Duodenal mucosa (tissue), 2 donors: ENCODE measurements around the gene PRSS16.
"Not testable (repeated sequence)": the region's sequence is repeated elsewhere in the genome, so short reads cannot be mapped to it uniquely, and the experiment has no call there.

Source experiments
- H3K27ac ChIP-seq: one replicate; pipeline ENCODE4 v1.7.0; 2013; ENCODE audit warnings: low read depth, low read length
- H3K27me3 ChIP-seq, 2 donors: one replicate each; pipeline ENCODE4 v1.7.0; 2013; ENCODE audit warnings: low read length in 2 of 2, control low read depth in 1 of 2; ENCODE audit not compliant: insufficient read depth in 2 of 2, control insufficient read depth in 1 of 2
- H3K36me3 ChIP-seq, 2 donors: one replicate each; pipeline ENCODE4 v1.7.0; 2013; ENCODE audit warnings: low read length in 2 of 2, control low read depth in 1 of 2; ENCODE audit not compliant: insufficient read depth in 2 of 2, control insufficient read depth in 1 of 2
- H3K4me1 ChIP-seq, 2 donors: one replicate each; pipeline ENCODE4 v1.7.0; 2013; ENCODE audit warnings: low read length in 2 of 2, control low read depth in 1 of 2; ENCODE audit not compliant: insufficient read depth in 2 of 2, control insufficient read depth in 1 of 2
- H3K4me3 ChIP-seq, 2 donors: one replicate each; pipeline ENCODE4 v1.7.0; 2013; ENCODE audit warnings: low read length in 2 of 2, low read depth in 1 of 2
- H3K9ac ChIP-seq, 2 donors: one replicate each; pipeline ENCODE4 v1.7.0; 2013; ENCODE audit warnings: low read length in 2 of 2, low read depth in 1 of 2
- H3K9me3 ChIP-seq, 2 donors: one replicate each; pipeline ENCODE4 v1.7.0; 2013; ENCODE audit warnings: low read length in 2 of 2, control low read depth in 1 of 2; ENCODE audit not compliant: control insufficient read depth in 1 of 2

Gene PRSS16

DNA sequence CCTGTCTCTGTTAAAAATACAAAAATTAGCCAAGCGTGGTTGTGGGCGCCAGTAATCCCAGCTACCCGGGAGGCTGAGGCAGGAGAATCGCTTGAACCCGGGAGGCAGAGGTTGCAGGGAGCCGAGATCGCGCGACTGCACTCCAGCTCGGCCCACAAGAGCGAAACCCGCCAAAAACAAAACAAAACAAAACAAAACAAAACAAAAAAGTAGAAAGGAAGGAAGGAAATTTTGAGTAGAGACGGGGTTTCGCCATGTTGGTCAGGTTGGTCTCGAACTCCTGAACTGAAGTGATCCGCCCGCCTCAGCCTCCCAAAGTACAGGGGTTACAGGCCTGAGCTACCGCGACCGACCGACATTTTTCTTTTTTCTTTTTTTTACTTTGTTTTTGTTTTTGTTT lies 30.6 kb upstream of the PRSS16 start:
- Histone ChIP-seq H3K4me3 (no peak overlapping the region), H3K9ac (no peak overlapping the region), H3K36me3 (no peaks in the 10 kb centered on the region), H3K27me3 (no peaks in the 10 kb centered on the region), H3K9me3 (no peaks in the 10 kb centered on the region), H3K4me1 (no peaks in the 10 kb centered on the region), H3K27ac (no peak overlapping the region)

DNA sequence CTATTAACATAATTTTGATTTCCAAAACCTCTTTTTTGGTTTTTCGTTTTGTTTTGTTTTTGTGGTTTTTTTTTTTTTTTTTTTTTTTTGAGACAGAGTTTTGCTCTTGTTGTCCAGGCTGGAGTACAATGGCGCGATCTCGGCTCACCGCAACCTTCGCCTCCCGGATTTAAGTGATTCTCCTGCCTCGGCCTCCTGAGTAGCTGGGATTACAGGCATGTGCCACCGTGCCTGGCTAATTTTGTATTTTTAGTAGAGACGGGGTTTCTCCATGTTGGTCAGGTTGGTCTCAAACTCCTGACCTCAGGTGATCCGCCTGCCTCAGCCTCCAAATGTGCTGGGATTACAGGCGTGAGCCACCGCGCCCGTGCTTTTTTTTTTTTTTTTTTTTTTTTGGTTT lies 24.5 kb upstream of the PRSS16 start:
- not testable (repeated sequence) for H3K9me3 ChIP-seq, H3K27ac ChIP-seq, H3K9ac ChIP-seq, H3K36me3 ChIP-seq, H3K27me3 ChIP-seq, H3K4me1 ChIP-seq, H3K4me3 ChIP-seq

DNA sequence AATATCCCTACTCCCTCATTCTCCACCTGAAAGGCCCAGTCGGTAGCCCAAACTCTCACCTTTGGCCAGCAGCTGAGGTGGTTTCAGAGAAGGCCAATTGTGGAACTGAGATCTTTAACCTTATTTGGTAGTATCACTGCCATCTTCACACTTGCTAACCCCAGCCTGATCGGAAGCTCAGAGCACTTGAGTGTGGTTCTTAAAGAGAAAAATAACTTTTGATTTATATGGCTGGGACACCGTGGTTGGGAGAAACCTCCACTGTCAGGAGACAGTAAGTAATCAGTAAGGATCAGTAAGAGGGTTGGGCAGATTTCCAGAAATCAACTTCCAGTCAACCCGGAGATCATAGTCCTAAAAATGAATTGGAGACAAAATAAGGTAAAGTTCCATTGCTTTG lies 22.8 kb upstream of the PRSS16 start:
- Histone ChIP-seq H3K9ac (no peak overlapping the region), H3K27ac (no peak overlapping the region), H3K36me3 (no peaks in the 10 kb centered on the region), H3K4me3 (no peak overlapping the region), H3K4me1 (no peaks in the 10 kb centered on the region), H3K9me3 (no peaks in the 10 kb centered on the region), H3K27me3 (peaks cover 6 to 10% of the 10 kb centered on the region in 2 donors)

DNA sequence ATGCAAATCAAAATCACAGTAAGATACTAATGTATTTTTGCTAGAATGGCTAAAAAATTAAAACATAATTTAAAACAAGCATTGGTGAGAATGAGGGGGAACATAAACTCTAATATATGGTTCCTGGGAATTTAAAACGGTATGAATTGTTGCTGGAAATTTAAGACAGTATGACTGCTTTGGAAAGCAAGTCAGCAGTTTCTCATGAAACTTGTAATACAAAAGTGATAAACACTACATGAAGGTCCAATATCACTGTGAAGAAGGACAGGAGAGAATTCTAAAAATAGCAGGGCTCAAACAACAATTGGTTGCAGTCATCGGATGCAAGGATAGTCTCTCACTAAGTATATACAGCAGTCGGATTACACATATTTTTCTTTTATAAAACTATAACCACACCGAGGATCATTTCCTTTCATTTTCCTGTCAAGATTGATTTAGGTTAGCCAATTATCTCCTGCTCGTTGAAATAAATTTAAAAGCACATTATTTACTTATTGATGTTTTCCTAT lies 18.5 kb upstream of the PRSS16 start:
- Histone ChIP-seq H3K36me3 (no peaks in the 10 kb centered on the region), H3K27me3 (peaks cover 17 to 20% of the 10 kb centered on the region in 2 donors), H3K9ac (no peak overlapping the region), H3K4me1 (no peaks in the 10 kb centered on the region), H3K4me3 (no peak overlapping the region), H3K9me3 (no peaks in the 10 kb centered on the region), H3K27ac (no peak overlapping the region)

DNA sequence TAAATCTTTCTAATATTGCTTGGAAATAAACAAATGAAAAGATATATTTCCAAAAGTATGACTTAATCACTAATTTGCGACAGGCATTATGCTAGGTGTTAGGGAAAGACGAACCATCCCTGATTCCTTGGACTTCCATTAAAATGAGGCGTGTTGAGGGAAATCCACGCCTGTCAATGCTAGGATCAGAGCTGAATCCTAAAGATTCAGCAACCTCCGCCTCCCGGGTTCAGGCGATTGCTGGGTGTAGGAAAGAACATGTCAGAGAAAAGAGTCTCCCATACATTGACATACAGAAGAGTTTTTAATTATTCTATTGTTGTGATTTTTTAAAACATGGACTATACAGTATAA lies 16.8 kb upstream of the PRSS16 start:
- no peaks in the 10 kb centered on the region for H3K36me3 ChIP-seq
- H3K27me3 ChIP-seq, result peaks cover 19 to 23% of the 10 kb centered on the region in 2 donors
- H3K9ac ChIP-seq, result no peak overlapping the region
- no peaks in the 10 kb centered on the region for H3K9me3 ChIP-seq
- H3K4me3 ChIP-seq, result no peak overlapping the region
- no peak overlapping the region for H3K27ac ChIP-seq
- no peaks in the 10 kb centered on the region for H3K4me1 ChIP-seq

DNA sequence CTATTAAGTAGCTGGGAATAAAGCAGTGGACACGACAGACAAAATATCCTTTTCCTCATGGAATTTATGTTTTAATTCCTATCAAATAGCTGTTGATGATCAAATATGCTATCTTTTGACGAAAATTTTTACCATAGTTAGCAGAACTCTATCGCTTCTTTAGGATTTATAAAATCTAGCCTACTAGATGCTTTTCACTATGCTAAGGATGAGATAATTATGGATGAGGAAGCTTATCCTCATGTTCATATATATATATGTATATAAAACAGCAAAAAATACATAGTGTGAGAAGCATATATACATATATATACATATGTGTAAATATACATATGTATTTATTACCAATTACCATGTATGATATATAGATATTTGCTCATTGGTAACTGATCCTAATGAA lies 12.9 kb upstream of the PRSS16 start:
- no peak overlapping the region for H3K9ac ChIP-seq
- no peaks in the 10 kb centered on the region for H3K36me3 ChIP-seq
- H3K4me1 ChIP-seq, result peaks cover 0 to 2% of the 10 kb centered on the region in 2 donors
- no peaks in the 10 kb centered on the region for H3K9me3 ChIP-seq
- no peak overlapping the region for H3K4me3 ChIP-seq
- no peak overlapping the region for H3K27ac ChIP-seq
- peaks cover 45 to 48% of the 10 kb centered on the region in 2 donors for H3K27me3 ChIP-seq

DNA sequence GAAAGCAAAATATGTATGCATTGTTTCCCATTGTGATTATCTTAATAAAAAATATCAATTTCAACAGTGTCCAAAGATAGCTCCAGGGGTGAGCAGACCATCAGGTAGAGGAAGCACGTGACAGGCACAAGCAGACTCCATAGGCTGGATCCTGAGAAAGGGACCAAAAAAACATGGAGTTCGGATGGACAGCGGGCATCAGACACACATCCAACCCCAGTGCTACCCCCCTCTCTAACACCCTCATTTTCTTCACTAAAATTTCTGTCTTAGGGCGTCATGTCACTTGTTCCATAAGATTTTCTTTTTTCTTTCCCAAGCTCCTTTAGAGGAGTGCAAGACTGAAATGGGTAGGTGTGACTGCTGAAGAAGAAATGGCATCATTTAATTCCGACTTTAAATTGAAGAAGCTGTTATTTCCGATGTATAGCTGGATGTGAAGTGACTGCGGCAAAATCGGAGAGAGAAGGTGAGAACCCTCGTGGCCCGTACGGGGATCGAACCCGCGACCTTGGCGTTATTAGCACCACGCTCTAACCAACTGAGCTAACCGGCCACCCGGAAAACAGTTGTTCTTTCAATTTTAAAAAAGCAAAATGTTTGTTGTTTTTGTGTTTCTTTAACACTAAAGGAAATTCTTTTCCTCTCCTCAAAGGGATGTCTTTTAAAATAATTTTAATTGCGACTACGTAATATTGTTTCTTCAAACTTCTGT lies 10.3 kb upstream of the PRSS16 start:
- H3K27me3 ChIP-seq, result peaks cover 40 to 55% of the 10 kb centered on the region in 2 donors
- no peaks in the 10 kb centered on the region for H3K36me3 ChIP-seq
- H3K4me1 ChIP-seq, result peaks cover 0 to 2% of the 10 kb centered on the region in 2 donors
- H3K27ac ChIP-seq, result no peak overlapping the region
- no peaks in the 10 kb centered on the region for H3K9me3 ChIP-seq
- H3K4me3 ChIP-seq, result peak overlapping the region in 1 of 2 donors; percentile 9
- H3K9ac ChIP-seq, result no peak overlapping the region

DNA sequence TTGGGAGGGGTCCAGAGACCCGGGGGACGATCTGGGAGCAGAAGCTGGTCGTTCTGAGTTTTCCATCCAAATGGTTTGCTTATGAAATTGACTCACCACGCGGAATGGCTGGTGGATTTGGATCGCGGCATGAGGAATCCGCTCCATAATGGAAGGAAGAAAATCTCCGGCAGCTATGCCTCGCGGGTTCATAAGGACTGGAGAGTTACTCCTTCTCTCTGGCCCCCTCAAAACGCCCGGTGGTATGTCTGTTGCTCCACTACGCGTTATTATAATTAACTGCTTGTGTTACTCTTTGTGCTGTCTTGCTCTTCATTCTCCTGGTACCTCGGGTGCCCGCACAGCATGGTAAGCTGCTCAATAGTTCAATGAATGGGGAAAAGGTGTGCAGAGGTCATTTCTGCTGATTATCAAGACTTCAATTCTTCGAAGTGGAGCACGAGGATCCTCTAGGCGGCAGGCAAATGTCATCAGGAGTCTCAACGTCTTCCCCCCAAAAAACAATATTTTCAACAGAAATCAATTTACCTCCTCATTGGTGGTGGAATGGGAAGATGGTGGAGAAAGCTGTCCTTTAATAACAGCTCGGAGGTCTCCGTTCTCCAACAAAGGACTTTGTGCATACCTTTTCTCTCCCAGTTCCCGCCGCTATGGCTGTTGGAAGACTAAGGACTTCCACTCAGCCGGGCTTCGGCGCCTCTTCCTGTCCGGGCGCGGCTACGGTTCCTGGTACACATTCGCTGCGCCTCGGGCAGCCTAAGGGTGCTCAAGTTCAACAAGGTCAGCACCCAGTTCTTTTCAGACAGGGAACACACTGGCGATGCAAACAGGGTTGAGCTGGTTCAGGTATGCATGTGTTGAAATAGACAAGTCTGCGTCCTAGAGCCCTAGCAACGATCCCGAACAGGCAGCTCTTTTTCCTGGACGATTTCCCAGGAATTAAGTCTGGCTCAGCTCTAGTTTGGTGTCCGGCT lies 9.2 kb upstream of the PRSS16 start:
- peak overlapping the region in 1 of 2 donors; percentile 34 for H3K4me3 ChIP-seq

DNA sequence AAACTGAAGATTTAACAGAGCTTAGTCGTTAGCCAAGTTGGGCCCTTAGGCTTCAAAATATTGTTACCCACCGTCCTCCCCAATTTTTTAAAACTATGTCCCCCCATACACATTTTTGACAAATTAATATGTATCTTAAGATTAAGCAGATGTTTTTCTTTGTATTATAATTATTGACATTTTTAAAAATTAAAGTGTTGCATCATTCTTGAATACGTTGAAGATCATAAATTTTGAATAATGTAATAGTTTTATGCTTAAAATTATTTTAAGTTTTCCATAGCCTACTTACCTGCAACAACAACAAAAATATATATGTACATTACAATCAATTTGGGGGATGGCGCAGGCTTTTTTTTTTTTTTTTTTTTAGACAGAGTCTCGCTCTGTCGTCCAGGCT lies 8.2 kb upstream of the PRSS16 start:
- H3K36me3 ChIP-seq, result no peaks in the 10 kb centered on the region
- no peak overlapping the region for H3K27ac ChIP-seq
- no peak overlapping the region for H3K9ac ChIP-seq
- no peak overlapping the region for H3K4me3 ChIP-seq
- no peaks in the 10 kb centered on the region for H3K9me3 ChIP-seq
- peaks cover 0 to 2% of the 10 kb centered on the region in 2 donors for H3K4me1 ChIP-seq
- H3K27me3 ChIP-seq, result peaks cover 34 to 63% of the 10 kb centered on the region in 2 donors

More for the DNA sequence above, 9.2 kb upstream of the PRSS16 start:
- Histone ChIP-seq H3K36me3 (no peaks in the 10 kb centered on the region), H3K9me3 (no peaks in the 10 kb centered on the region), H3K4me1 (peaks cover 0 to 2% of the 10 kb centered on the region in 2 donors), H3K27ac (no peak overlapping the region), H3K9ac (no peak overlapping the region), H3K27me3 (peaks cover 44 to 65% of the 10 kb centered on the region in 2 donors)

DNA sequence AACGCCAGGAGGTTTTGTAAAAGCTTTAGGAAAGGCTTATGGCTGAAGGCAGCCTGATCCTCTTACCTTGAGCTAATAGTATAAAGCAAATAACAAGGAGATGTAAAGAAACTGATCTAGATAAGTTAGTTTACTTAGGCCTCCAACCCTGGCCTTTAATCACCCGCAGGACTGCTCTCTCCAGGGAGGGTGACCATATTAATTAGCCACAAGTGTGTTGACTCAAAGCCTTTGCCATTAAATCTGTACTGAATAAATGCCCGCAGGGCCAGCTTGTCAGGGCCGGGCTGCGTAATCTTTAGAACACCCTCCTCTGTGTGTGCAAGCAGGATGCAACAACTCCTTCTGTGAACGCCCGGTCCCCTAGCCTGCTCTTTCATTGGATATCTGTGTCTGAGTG lies 6.1 kb upstream of the PRSS16 start:
- Histone ChIP-seq H3K4me1 (peaks cover 0 to 2% of the 10 kb centered on the region in 2 donors), H3K36me3 (no peaks in the 10 kb centered on the region), H3K9me3 (no peaks in the 10 kb centered on the region), H3K27ac (no peak overlapping the region), H3K27me3 (peaks cover 36 to 56% of the 10 kb centered on the region in 2 donors), H3K4me3 (no peak overlapping the region), H3K9ac (no peak overlapping the region)
